22Rv1 (cell line): Measurements from ENCODE around the gene MMP3.

Experiments
- ZFX ChIP-seq: fragments of 450-650 bp; IDR thresholded peaks from 2 replicates; pipeline ENCODE4 v1.6.1; 2017; ENCODE audit warnings: antibody characterized with exemption, borderline replicate concordance
- TF ChIP-seq, protein P1 (sequence below): fragments of 450-650 bp; IDR thresholded peaks from 2 replicates; pipeline ENCODE4 v1.5.1; 2017; ENCODE audit warnings: mild to moderate bottlenecking

DNA sequence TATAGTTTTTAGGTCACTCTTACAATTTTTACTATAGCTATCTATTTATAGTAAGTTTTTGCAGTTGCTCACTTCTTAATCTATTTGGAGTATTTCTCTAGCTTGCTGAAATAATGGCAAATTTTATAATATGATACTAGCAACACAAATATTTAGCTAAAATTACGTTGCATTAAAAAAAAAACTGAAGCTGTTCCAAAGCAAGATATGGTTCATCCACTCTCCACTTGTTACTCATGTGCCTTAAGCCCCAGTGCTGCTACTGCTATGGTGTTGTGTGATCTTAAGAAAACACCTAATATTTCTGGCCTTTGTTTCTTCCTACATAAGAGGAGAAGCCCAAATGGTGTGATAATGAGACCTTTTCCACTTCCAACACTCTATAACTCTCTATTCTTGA is 479 bp downstream of the MMP3 start:
- TF ChIP-seq, protein P1, sequence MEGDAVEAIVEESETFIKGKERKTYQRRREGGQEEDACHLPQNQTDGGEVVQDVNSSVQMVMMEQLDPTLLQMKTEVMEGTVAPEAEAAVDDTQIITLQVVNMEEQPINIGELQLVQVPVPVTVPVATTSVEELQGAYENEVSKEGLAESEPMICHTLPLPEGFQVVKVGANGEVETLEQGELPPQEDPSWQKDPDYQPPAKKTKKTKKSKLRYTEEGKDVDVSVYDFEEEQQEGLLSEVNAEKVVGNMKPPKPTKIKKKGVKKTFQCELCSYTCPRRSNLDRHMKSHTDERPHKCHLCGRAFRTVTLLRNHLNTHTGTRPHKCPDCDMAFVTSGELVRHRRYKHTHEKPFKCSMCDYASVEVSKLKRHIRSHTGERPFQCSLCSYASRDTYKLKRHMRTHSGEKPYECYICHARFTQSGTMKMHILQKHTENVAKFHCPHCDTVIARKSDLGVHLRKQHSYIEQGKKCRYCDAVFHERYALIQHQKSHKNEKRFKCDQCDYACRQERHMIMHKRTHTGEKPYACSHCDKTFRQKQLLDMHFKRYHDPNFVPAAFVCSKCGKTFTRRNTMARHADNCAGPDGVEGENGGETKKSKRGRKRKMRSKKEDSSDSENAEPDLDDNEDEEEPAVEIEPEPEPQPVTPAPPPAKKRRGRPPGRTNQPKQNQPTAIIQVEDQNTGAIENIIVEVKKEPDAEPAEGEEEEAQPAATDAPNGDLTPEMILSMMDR, result no peak
- TF ChIP-seq ZFX, result no peak
